G401 (cell line): ENCODE results near the gene FKBP10. TPM values are rescaled to one million over a fixed set of nuclear protein-coding genes. Genes with fewer than 3 reads are reported as not detected.
"Not testable (repeated sequence)": the region's sequence is repeated elsewhere in the genome, so short reads cannot be mapped to it uniquely, and the experiment has no call there.

Experiments used
- DNase-seq: peaks from one replicate; pipeline ENCODE4 v3.0.0-alpha.2; 2015; ENCODE audit warnings: low spot score
- in situ Hi-C: cut with HindIII; loops from 2 replicates; pipeline ENCODE4 v1.10.0; 2016; ENCODE audit warnings: low sequenced_read_pairs, mixed read lengths
- total RNA-seq: library from RNA; depleted of rRNA; stranded (reverse); fragments of >200 nt; shearing (Covaris generic); gene quantifications from 2 replicates; pipeline ENCODE4 v1.2.3, GENCODE V29; 2014

FKBP10 gene
- total RNA-seq, 1 experiment from 2014 or later = 220 TPM

DNA sequence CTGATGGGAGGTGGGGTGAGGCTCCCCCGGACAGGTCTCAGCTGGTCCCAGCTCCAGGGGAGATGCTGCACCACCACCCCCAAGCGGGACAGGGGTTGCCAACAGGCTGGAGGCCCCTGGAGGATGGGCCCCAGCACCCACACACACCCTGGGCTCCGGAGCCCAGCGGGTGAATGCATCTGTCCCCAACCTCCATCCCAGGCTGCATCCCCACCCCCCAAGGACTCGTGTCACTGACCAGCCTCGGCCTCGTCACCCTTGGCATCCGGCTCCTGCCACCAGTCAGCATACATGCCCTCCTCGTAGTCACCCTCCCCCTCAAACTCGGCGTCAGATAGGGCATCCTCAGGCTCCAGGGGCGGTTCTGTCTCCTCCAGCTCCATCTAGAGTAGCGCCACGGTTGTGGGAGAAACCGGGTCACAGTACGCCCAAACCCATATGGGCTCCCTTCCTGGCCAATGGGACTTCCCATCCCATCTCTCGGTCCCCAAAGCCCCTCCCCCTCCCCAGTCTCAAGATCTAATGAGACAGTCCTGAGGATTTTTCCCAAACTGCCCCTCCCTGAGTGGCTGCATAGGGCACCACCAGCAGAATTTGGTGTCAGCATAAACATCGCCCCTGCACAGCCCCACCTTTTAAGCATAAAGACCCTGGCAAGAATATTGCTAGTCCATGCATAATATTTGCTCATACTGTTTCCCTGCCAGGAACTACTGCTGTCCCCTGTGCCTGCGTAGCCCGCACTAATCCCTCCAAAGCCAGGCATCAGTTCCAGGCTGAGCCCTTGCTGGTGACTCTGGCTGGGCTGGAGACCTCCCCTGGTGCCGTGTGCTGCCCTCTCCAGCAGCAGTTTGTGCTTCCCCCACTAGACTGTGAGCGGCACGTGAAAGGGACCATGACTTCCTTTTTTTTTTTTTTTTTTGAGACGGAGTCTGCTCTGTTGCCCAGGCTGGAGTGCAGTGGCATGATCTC lies 9.5 kb upstream of the FKBP10 start:
- DNase-seq = peak; percentile 63
- in situ Hi-C loops = loop anchor here (10.0 kb wide), 1 partner anchor 151 kb away; no protein-coding TSS in a partner anchor

DNA sequence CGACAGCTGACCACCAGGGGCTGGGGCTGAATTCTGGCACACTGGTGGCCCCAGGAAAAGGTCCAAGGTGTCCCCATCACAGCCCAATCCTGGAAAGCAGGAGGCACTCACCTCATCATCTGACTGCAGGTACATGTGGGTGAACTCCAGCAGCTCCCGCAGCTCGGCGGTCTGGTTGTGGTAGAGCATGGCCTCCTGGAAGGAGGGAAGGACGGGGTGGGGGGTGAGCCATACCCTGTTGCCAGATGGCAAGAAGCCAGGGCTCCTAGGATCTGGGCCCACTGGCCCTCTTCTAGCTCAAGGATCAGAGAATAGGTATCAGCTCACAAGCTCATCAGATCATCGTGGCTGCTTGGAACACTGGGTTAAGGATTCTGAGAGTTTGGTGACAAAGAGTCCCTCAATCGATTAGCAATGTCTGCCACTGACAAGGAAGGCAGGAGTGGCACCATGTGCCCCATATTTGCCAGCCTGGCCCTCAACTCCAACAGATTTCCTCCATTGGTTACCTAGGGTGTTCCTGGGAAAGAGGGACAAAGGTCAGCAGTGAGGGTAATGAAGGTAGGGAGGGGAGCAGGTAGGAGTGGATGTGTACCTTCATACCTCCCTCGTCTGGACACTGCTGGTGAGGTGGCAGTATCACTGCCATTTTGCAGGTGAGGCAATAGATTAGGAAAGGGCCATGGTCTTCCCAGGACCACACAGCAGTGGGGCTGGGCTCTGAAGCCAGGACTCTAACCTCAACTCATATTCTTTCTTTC lies 5.9 kb upstream of the FKBP10 start:
- DNase-seq = no peak
- in situ Hi-C loops = loop anchor here (5.0 to 10.0 kb wide), 2 partner anchors 65 to 148 kb away; no protein-coding TSS in a partner anchor

DNA sequence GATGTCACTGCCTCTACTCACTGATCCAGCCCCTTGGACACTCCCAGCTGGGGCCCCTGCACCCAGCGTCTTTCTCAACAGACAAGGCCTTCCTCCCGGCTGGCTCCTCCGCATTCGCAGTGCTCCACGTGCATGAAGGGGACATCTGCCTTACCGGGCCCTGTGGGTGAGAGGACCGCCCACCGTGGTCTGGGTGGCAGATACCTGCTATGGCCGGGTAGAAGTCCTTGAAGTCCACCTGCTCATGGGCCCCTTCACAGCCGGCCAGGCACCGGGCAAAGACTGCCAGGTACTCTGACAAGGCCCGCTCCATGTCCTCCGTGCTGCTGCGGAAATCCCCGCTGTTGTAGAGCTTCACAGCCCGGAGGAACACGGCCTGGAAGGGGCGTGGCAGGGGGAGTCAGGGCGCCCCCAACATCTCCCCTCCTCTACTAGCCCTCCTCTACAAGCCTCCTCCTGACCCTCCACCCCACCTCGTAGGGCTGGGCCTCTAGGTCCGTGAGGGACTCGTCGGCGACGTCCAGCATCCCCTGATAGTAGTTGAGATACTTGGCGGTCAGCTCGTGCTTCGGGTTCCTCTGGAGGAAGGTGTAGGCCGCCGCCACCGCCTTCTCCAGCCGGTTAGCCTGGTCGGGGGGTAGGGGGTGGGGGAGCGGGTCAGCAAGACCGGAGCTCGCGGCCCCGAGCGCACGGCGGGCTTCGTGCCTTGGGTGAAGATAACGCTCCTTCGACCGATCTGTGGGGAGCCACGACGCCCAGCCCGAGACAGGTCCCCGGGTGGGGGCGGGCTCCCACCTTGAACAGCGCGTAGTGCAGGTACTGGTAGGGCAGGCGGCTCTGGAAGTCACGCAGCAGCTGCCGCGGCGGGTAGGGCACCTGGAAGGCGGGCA lies 1.9 kb upstream of the FKBP10 start:
- DNase-seq = no peak
- in situ Hi-C loops = no loop called here

DNA sequence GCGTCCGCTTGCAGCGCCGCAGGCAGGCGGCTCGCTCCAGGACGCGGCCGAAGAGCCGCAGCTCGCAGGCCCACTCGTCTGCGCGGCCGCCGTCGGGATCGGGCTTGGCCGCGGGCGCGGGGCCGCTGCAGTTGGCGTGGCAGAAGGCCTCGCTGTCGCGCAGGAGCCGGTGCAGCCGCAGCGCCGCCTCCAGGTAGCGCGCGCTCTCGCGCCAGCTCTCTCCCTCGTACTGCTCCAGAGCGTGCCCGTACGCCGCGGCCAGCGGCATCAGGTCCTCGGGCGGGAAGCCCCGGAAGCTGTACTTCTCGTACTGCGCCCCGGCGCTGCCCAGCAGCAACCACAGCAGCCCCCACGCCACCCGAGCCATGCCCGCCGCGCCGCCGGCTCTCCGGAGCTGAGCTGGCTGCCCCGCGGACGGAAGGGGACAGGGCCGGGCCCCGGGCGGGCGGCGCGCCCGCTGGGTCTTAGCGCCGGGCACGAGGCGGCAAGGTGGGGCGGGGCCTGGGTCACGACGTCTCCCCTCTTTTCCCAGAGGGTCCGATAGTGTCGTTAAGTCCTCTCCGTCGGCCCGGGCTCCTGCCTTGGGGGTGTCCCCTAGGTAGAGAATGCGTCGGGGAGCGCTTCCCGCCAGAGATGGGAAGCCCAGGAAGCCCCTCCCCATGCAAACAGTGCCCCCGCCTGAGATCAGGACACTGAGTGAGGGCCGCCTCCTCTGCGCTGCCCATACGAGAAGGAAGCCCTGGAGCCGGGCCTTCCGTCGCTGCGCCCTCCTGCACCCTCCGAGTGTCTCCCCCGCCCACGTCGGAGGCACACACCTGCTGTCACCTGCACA lies 1.0 kb upstream of the FKBP10 start, which contains the start of gene P3H4:
P3H4 (minus strand) TSS at position 401 of the 832 bp plus-strand sequence; CDS start at position 367, 34 bp downstream.
- in situ Hi-C loops = no loop called here

DNA sequence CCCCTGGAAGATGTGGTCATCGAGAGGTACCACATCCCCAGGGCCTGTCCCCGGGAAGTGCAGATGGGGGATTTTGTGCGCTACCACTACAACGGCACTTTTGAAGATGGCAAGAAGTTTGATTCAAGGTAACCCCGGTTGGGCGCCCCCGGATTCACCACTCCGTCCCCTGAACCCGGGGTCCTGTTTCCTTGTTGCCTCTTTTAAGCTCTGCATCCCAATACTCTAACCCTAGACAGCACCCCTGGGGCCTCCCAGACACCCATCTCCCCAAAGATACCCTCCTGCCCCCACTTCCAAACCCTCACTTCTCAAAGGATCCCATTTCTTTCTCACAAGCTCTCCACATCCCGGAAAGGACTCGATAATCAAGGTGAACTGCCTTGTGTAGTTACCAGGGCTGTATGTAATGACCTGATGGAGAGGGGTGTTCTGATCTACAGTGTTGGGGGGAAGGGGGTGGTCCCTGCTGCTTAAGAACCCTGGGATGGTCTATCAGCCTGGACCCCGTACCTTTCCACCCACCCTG lies 412 bp downstream of the FKBP10 start:
- no peak for DNase-seq
- in situ Hi-C loops = no loop called here

More for the DNA sequence above, 1.0 kb upstream of the FKBP10 start, which contains the start of gene P3H4:
- DNase-seq = peak; percentile 82

DNA sequence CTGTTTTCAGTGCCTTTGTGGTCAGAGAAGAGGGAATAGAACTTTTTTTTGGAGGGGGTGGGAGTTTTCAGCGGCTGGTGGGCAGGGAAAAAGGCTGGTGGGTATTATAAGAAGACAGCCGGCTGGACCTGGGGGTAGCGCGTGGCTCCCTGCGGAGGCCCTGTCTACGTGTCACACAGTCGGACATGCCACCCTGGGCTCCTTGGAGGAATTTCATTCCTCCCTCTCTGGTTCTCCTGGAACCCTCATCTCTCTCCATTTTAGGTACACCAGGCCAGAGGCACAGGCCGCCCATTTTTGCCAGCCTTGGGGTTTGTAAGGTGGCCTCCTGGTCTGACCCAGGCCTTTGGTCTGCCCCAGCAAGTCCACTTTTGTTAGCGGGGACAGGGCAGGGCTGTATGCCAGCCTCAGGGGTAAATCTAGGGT lies 908 bp downstream of the FKBP10 start:
- in situ Hi-C loops = no loop called here
- no peak for DNase-seq

DNA sequence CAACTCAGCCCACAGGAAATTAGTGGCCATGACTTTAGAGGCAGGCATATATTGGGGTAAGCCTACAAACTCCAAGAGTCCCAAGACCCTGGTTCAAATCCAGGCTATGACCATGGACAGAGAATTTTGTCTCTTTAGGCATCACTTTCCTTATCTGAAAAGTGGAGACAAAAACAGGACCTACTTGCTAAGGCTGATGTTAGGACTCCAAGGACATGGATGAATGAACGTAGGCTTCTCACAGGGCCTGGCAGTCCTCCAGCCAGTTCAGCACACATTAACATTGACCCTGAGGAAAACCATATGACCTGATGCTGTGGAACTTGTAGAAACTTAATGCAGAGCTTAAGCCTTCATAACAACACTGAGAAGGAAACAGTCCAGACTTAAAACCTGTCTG lies 1.4 kb downstream of the FKBP10 start:
- no peak for DNase-seq
- in situ Hi-C loops = no loop called here

DNA sequence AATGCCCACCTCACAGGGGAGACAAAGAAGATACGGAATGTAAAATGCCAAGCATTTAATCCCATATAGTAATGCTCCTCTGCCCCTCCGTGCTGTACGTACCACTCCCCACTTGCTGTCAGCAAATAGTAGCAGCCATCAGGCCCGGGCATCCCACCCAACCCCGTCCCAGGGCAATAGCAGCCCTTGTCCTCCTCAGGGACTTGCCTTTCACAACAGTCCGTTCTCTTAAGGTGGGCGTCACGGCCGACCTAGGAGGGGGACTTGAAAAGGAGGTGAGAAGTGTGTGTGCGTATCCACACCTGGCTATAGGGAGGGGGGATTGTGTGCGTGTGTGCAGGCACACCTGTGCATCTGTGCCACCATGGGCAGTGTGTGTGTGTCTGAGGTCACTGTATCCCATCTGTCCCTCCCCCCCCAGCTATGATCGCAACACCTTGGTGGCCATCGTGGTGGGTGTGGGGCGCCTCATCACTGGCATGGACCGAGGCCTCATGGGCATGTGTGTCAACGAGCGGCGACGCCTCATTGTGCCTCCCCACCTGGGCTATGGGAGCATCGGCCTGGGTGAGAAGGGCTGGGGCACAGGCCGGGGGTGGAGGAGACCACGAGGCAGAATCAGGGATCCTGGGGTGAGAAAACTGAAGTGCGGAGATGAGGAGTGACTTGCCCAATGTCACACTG lies 4.0 kb downstream of the FKBP10 start:
- in situ Hi-C loops = no loop called here

DNA sequence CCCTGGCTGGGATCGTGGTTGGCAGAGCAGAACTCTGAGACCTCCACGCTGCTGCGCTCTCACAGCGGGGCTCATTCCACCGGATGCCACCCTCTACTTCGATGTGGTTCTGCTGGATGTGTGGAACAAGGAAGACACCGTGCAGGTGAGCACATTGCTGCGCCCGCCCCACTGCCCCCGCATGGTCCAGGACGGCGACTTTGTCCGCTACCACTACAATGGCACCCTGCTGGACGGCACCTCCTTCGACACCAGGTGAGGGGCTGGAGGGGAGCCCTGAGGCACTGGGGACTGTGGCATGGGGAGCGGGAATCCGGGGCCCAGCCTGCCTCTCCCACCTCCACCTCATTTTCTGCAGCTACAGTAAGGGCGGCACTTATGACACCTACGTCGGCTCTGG lies 5.2 kb downstream of the FKBP10 start:
- DNase-seq = no peak
- in situ Hi-C loops = no loop called here

More for the DNA sequence above, 4.0 kb downstream of the FKBP10 start:
- no peak for DNase-seq

DNA sequence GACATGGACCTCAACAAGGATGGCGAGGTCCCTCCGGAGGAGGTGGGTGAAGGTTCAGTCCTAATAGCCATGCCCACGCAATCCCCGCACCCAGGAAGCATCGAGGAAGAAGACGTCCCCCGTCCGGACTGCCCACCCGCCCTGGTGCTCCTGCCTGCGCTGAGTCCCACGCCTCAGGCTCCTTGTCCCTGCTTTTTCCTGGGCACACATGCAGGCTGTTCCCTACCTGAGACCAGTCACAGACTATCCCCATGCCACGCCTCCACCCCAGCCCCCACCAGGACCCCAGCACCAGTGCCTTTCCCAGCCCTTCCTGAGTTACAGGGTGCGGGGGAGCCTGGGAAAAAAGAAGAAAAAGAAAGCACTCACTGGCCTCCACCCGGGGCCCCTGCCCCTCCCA lies 9.0 kb downstream of the FKBP10 start:
- DNase-seq = no peak
- in situ Hi-C loops = no loop called here

DNA sequence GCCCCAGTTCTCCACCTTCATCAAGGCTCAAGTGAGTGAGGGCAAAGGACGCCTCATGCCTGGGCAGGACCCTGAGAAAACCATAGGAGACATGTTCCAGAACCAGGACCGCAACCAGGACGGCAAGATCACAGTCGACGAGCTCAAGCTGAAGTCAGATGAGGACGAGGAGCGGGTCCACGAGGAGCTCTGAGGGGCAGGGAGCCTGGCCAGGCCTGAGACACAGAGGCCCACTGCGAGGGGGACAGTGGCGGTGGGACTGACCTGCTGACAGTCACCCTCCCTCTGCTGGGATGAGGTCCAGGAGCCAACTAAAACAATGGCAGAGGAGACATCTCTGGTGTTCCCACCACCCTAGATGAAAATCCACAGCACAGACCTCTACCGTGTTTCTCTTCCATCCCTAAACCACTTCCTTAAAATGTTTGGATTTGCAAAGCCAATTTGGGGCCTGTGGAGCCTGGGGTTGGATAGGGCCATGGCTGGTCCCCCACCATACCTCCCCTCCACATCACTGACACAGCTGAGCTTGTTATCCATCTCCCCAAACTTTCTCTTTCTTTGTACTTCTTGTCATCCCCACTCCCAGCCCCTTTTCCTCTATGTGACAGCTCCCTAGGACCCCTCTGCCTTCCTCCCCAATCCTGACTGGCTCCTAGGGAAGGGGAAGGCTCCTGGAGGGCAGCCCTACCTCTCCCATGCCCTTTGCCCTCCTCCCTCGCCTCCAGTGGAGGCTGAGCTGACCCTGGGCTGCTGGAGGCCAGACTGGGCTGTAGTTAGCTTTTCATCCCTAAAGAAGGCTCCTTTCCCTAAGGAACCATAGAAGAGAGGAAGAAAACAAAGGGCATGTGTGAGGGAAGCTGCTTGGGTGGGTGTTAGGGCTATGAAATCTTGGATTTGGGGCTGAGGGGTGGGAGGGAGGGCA lies 9.7 kb downstream of the FKBP10 start:
- in situ Hi-C loops = no loop called here
- DNase-seq = no peak

DNA sequence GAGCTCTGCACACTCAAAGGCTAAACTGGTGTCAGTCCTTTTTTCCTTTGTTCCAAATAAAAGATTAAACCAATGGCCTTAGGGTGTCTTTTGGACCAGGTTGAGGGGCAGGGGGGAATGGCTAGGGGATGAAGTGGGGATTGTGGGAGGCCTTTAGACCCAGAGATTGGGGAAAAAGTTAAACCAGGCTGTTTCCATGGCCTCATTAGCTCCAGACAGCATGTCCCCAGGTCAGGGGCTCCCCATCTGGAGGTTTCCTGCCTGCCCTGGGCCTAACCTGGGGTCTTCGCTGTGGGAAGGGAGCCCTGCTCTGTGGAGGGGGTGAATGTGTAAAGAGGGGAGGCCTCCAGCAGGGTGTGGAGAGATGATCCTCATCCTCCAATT lies 10.3 kb downstream of the FKBP10 start:
- no peak for DNase-seq
- in situ Hi-C loops = no loop called here

DNA sequence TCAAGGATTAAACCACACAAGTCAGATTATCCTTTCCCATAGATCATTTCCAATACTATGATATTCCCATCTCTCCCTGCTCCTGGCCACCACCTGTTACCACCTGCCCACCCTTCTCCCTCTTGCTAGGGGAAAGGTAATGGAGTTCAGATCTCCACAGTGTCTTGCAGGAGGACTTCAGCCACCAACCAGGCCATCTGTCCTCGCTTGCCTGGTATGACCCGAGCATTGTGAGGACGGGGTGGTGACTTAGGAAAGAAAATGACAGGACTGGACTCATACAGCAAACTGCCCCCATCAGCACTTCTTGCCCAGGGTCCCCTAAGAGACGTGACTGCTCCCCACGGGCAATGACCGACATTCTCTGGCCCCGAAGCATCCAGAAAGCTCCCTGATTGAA lies 10.8 kb downstream of the FKBP10 start:
- no peak for DNase-seq
- in situ Hi-C loops = no loop called here

DNA sequence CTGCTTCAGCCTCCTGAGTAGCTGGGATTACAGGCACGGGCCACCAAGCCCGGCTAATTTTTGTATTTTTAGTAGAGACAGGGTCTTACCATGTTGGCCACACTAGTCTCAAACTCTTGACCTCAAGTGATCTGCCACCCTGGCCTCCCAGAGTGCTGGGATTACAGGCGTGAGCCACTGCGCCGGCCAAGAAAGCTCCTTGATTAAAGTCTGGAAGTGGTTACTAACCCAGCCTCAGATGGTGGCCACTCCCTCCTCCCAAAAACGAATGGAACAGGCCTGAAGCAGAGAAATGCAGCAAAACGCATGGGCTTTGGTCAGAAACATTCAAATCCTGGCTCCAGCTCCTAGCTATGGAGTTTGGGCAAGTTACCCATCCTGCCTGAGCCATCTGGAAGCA lies 11.3 kb downstream of the FKBP10 start:
- DNase-seq = no peak
- in situ Hi-C loops = no loop called here

DNA sequence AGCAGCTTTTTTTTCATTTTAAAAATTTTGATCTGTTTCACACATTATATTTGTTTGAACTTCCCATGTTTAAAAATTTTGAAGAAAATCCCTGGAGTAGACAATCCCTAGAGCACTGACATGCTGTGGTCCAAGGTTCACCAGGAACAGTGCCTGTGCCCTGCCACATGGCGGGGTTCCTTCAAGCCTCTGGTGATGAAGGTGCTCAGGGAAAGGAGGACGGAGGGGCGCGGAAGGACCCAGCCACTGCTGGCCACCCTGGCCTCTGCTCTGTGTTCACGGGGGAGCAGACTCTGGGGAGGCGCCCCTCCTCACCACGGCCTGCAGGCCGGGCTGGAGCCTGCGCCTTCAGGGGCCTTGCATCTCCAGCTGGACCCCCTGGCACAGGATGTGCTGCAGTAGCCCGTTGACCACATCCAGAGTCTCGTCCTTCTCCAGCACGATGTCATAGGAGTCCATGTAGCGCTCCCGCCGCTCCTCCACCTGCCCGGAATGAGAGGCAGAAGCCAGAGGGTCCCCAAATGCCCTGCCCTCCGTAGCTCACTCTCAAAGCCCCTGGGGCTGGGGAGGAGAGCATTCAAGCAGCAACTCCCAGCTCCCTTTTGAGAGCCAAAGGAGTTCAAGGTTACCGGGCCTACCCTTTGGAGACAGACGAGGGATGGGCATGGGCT lies 12.5 kb downstream of the FKBP10 start:
- in situ Hi-C loops = no loop called here
- DNase-seq = no peak

DNA sequence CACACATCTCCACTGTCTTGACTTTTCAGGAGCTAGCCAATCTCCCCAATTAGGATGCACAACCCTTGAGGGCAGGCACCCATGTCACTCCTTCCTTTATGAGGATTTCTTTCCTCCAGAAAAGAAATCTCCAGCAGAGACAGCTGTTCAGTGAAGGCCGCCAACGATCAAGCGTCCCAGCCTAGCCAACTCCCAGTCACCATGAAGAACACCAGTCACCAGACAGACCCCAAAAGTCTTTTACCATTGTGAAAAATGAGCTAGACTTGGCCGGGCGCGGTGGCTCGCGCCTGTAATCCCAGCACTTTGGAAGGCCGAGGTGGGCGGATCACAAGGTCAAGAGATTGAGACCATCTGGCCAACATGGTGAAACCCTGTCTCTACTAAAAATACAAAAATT lies 17.2 kb downstream of the FKBP10 start:
- in situ Hi-C loops, DNase-seq: not testable (repeated sequence)
